KBM-7 (cell line): ENCODE results near the gene PAPPA.

ENCODE experiments used
- DNase-seq: peaks from one replicate; pipeline ENCODE4 v3.0.0-alpha.2; 2015
- in situ Hi-C: fragments of 300-500 bp; cut with MboI; formaldehyde crosslinking; loops from 2 replicates; pipeline ENCODE4 v1.14.3; 2020; ENCODE audit warnings: low sequenced_read_pairs, low pct_unique_long_range_greater_than_20kb, mixed read lengths

The PAPPA gene

GRCh38 chr9:116323571-116323970 is 170.0 kb downstream of the PAPPA start:
- no peak for DNase-seq
- in situ Hi-C loops = no loop called here

- in situ Hi-C loops = no loop called here
Measured at GRCh38 chr9:116325924-116326323, 172.3 kb downstream of the PAPPA start.

GRCh38 chr9:116327701-116328405 is 174.3 kb downstream of the PAPPA start:
- in situ Hi-C loops = no loop called here
- no peak for DNase-seq

More at GRCh38 chr9:116325924-116326323, 172.3 kb downstream of the PAPPA start:
- no peak for DNase-seq

- in situ Hi-C loops = no loop called here
- no peak for DNase-seq
Measured at GRCh38 chr9:116329470-116329869, 175.9 kb downstream of the PAPPA start.

- in situ Hi-C loops = no loop called here
- no peak for DNase-seq
Measured at GRCh38 chr9:116331241-116331640, 177.7 kb downstream of the PAPPA start.

GRCh38 chr9:116332090-116332489 is 178.5 kb downstream of the PAPPA start:
- DNase-seq = no peak
- in situ Hi-C loops = no loop called here

- no peak for DNase-seq
- in situ Hi-C loops = no loop called here
Measured at GRCh38 chr9:116333254-116333653, 179.7 kb downstream of the PAPPA start.

GRCh38 chr9:116334546-116335150 is 181.1 kb downstream of the PAPPA start:
- in situ Hi-C loops = no loop called here
- DNase-seq = no peak

DNA sequence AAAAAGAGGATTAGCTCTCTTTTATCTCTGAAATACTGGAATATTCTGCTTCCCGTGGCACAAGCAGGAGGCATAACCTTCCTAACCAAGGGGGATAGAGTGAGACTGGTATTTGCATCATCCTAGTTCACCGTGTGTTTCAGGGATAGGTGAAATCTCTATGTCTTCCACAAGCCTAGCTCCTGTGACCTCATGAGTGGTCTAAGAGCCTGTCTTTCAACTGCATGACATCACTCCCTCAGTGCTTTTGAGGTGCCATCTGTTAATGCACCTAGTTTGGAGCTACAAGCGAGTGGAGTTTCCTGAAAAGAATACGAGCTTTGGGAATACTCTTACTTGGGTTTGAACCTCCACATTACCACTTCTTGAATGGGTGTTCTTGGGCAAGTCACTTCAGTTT is 181.8 kb downstream of the PAPPA start:
- DNase-seq = no peak
- in situ Hi-C loops = no loop called here

GRCh38 chr9:116336133-116336862 is 182.7 kb downstream of the PAPPA start:
- DNase-seq = no peak

GRCh38 chr9:116337015-116337414 is 183.4 kb downstream of the PAPPA start:
- in situ Hi-C loops = no loop called here
- no peak for DNase-seq

More at GRCh38 chr9:116336133-116336862, 182.7 kb downstream of the PAPPA start:
- in situ Hi-C loops = no loop called here

DNA sequence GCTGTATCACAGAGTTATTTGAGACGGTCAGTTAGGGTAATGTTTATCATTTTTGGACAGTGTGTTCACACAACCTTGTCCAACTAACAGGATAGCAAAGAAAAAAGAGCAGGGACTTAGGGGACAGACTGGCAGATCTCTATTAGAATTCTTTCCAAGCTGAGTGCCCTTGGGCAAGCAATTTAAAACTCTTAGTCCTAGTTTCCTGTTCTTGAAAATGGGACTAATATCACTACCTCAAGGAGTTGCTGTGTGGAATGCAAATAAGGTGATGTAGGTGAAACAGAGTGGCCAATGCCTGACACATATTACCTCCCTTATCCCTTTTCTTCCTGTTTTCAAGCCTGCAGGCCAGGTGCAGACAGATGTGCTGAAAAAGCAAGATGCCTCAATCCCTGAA is 186.7 kb downstream of the PAPPA start:
- in situ Hi-C loops = no loop called here
- DNase-seq = no peak

DNA sequence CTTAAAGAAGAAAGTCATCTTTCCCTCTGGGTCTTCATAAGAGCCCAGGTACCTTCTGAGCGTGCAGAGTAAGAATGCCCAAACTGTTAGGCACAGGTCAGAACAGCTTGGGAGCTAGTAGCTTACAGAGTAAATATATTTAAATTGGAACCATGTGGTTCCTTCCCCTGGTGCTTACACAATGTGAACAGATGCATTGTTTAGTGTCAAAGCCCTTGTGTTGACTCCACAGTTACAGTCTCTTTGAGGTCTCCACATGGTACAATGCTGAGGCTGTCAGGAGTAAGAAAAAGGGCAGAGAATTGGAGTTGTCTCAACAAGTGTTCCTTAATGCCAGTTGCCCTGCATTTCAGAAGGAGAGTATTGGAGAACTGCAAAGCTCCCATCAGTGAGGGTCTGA is 188.5 kb downstream of the PAPPA start:
- in situ Hi-C loops = no loop called here
- DNase-seq = no peak

DNA sequence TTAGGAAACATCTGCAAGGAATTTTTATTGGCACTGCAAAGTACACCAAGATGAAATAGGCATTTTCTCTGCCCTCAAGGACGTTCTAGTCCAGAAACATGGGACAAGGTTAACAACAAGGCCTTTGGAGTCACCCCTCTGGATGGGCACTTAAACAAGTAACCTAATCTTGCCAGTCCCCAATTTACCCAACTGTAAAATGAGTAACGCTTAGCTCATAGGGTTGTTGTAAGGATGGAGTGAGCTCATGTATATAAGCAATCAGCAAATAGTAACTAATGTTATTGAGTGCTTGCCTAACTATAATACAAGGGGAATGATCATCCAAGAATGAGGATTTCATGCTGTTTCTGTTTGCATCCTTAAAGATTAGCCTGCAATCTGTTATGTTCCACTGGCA is 189.3 kb downstream of the PAPPA start:
- in situ Hi-C loops = no loop called here
- DNase-seq = no peak

DNA sequence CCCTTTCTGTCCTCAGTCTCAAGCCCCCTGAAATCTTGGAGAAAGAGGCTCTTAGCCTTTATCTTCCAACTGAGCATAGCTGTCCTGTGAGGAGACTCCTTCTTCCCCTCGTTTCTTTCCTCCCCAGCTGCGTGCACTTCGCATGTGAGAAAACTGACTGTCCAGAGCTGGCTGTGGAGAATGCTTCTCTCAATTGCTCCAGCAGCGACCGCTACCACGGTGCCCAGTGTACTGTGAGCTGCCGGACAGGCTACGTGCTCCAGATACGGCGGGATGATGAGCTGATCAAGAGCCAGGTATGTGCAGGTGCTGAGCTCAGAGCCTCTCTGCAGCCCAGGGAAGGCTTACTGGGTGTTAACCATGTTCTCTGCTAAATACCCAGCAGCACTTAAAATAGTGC is 190.8 kb downstream of the PAPPA start:
- DNase-seq = no peak
- in situ Hi-C loops = no loop called here

DNA sequence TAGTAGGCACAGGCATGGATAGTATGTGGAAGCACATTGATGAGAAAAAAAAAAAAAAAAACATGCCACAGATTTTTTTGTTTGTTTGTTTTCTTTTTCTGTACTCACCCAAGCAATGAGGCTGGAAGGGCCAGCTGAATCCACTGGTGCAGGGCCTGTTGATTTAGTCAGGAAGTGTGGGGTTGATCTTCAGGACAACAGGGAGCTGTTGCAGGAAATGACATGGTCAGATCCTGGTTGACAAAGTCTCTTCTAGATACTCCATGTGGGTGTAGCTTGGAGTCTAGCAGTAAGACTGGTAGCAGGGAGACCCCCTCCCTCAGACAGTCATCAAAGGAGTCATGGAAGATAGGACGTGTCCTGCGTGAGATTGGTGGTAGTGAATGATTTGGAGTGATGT is 191.8 kb downstream of the PAPPA start:
- no peak for DNase-seq
- in situ Hi-C loops = no loop called here

GRCh38 chr9:116345817-116346216 is 192.2 kb downstream of the PAPPA start:
- in situ Hi-C loops = no loop called here

GRCh38 chr9:116349684-116350083 is 196.1 kb downstream of the PAPPA start:
- no peak for DNase-seq
- in situ Hi-C loops = no loop called here

More at GRCh38 chr9:116345817-116346216, 192.2 kb downstream of the PAPPA start:
- no peak for DNase-seq

- in situ Hi-C loops = no loop called here
- DNase-seq = no peak
Measured at GRCh38 chr9:116350213-116350612, 196.6 kb downstream of the PAPPA start.

DNA sequence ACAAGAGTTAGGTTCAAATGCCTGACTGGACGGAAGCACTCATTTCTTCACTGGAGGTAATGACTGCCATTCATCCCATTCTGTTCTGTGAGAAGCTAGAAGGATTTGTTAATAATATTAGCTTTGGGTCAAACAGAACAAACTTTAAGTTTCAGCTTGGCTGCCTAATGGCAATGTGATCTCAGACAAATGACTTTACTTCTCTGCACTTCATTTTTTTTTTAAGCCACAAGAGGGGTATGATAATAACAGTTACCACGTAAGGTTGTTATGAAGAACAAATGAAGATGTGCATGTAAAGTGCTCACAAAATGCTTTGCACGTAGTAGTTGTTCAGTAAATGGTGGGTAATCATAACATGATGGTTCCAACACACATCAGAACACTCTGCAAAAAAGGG is 199.4 kb downstream of the PAPPA start:
- in situ Hi-C loops = no loop called here
- no peak for DNase-seq
